Lower leg skin (tissue), 4 donors: Measurements from ENCODE around the gene DLD. TPM values are rescaled to one million over a fixed set of nuclear protein-coding genes. Genes with fewer than 3 reads are reported as not detected.
A peak's percentile ranks its signal among the peaks of the same experiment; 100 is the strongest.

ENCODE experiments used
- DNase-seq, 2 donors: peaks; one replicate each; pipeline ENCODE4 v3.0.0-alpha.2; 2019; ENCODE audit warnings: low spot score in 2 of 2
- H3K4me3 ChIP-seq: fragments of 200-600 bp; sonication (generic); 2 replicates; pipeline ENCODE4 v1.5.1; 2017; ENCODE audit warnings: mild to moderate bottlenecking, low read depth; ENCODE audit not compliant: poor library complexity, severe bottlenecking
- POLR2A ChIP-seq, 2 donors: fragments of 450-650 bp; IDR thresholded peaks; one replicate each; pipeline ENCODE4 v1.6.1; 2016 to 2017; ENCODE audit warnings: antibody characterized with exemption in 2 of 2, mild to moderate bottlenecking in 1 of 2, moderate library complexity in 1 of 2
- WGBS, 2 donors: methylation state at CpG; one replicate each; pipeline ENCODE4 v1.1.5; 2018; 5-methylcytosine and 5-hydroxymethylcytosine counted together
- intact Hi-C: fragments of 100-400 bp; cut with DNase I; formaldehyde crosslinking; loops from one replicate; pipeline ENCODE4 v1.15.0; 2023; ENCODE audit warnings: low total_unique reads
- total RNA-seq, 4 donors: library from RNA; depleted of rRNA; stranded (reverse); fragments of >200 nt; gene quantifications; one replicate each; pipeline ENCODE4 v1.1.0, GENCODE V29; 2016
- TF ChIP-seq, protein P1 (sequence below), 3 donors: fragments of 450-650 bp; IDR thresholded peaks; one replicate each; pipeline ENCODE4 v1.5.1; 2016; ENCODE audit warnings: antibody characterized with exemption in 3 of 3, mild to moderate bottlenecking in 3 of 3, moderate library complexity in 2 of 3

The DLD gene
- total RNA-seq, 4 donors from 2014 or later = 52.2 to 139 (median 69.7) TPM

DNA sequence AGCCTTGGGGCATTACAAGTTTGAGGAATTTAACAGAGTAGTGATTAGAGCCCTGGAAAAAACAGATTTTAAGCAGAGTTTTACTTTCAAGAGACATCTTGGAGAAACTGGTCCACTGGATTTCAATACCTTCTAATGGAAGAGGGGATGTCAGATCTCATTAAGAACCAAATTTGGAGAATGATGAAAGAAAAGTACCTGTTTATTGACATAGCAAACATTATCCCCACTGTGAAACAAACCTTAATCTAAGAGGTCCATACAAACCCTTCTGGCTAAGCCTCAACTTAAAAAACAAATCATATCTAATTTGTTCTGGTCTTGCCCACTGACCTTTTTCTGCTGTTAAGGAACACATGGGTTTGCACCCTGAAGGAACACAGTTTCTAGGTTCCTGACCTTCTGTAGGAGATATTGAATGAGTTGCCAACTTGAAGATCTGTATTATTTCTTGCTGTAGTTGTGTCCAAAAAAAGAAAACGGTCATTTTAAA, 58.5 kb downstream of the DLD start:
- no peak for DNase-seq
- 78% methylated on average over 1 of the region's 1 CpG for WGBS, 2 donors
- TF ChIP-seq, protein P1, sequence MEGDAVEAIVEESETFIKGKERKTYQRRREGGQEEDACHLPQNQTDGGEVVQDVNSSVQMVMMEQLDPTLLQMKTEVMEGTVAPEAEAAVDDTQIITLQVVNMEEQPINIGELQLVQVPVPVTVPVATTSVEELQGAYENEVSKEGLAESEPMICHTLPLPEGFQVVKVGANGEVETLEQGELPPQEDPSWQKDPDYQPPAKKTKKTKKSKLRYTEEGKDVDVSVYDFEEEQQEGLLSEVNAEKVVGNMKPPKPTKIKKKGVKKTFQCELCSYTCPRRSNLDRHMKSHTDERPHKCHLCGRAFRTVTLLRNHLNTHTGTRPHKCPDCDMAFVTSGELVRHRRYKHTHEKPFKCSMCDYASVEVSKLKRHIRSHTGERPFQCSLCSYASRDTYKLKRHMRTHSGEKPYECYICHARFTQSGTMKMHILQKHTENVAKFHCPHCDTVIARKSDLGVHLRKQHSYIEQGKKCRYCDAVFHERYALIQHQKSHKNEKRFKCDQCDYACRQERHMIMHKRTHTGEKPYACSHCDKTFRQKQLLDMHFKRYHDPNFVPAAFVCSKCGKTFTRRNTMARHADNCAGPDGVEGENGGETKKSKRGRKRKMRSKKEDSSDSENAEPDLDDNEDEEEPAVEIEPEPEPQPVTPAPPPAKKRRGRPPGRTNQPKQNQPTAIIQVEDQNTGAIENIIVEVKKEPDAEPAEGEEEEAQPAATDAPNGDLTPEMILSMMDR (IDR thresholded peaks at IDR 0.05) = no peak
- no peak for TF ChIP-seq POLR2A (IDR thresholded peaks at IDR 0.05)
- intact Hi-C loops = no loop called here
- H3K4me3 ChIP-seq = no peak overlapping the region

DNA sequence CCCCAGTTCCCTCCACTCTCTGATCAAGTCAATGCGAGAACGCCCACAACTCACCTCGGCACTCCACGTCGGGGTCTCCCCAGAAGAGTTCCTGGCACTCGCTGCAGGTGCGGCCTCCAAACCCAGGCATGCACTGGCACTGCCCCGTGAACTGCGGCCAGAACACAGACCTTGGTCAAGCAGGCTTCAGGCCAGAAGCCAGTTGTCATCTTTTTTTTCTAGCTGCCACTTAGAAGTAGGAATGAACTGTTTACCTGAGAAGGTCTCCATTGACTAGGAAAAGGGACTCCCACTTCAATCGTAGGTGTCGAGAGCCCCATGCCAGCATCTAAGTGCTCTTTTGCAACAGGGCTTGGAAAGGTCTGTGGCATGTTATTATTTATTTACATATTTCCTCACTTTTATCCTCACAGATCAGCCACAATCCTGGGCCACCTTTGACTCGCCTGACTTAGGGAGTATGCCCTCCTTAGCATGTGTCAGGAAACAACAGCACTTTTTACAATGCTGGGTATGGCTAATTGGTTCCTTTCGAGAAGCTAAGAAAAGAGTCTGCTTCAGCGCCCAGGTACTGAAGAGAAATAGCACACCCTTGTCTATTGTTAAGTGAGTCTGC, 60.3 kb downstream of the DLD start:
- 93% methylated on average over 14 of the region's 14 CpGs for WGBS, 2 donors
- DNase-seq = peak; percentile 11 to 65
- H3K4me3 ChIP-seq = no peak overlapping the region
- intact Hi-C loops = no loop called here
- no peak for TF ChIP-seq POLR2A (IDR thresholded peaks at IDR 0.05)
- TF ChIP-seq, protein P1 (IDR thresholded peaks at IDR 0.05) = no peak

DNA sequence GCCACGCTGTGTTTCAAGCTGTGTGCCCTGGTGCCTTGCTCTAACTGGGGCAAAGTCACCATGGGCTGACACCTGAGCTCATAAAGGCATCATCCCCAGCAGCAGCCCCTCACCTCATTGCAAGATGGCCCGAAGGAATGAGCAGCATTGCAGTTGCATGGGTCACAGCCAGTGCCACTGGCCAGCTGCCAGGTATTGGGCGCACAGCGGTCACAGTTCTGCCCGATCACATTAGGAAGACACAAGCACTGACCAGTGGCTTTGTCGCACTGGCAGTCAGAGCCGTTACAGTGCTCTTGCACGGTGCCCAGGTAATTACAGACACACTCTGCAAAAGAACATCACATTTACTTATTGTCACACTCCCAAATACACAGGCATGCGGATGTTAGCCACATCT, 60.9 kb downstream of the DLD start:
- DNase-seq = peak in 1 of 2 donors; percentile 81
- intact Hi-C loops = no loop called here
- TF ChIP-seq POLR2A (IDR thresholded peaks at IDR 0.05) = no peak
- TF ChIP-seq, protein P1 (IDR thresholded peaks at IDR 0.05) = no peak
- H3K4me3 ChIP-seq = no peak overlapping the region
- 83 to 85% methylated on average over 9 of the region's 9 CpGs for WGBS, 2 donors

DNA sequence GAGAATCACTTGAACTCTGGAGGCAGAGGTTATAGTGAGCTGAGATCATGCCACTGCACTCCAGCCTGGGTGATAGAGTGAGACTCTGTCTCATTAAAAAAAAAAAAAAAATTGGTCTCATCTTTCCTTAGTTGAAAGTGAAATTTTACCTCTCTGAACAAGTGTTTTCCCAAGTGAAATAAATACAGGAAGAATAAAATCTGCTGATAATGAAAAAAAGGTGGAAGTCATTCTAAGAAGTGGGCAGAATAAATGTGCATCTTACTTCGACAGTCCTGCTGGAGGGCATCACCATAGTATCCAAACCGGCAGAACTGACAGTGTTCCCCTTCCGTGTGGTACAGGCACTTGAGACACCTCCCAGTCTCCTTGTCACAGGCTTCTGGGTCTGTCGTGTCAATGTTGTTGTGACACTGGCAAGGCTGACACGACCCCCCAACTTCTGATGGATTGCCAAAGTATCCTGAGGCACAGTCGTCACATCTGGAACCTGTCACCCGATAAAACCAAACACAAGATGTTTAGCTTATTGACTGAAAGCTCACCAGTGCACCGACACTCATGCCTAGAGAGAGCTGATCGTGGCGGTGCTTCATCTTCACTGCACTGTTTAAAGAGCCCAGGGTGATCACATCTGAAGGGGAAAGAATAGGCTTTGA, 62.4 kb downstream of the DLD start:
- 78 to 79% methylated on average over 10 of the region's 10 CpGs for WGBS, 2 donors
- TF ChIP-seq POLR2A (IDR thresholded peaks at IDR 0.05) = no peak
- TF ChIP-seq, protein P1 (IDR thresholded peaks at IDR 0.05) = no peak
- intact Hi-C loops = no loop called here
- no peak overlapping the region for H3K4me3 ChIP-seq
- peak in 1 of 2 donors; percentile 72 for DNase-seq

DNA sequence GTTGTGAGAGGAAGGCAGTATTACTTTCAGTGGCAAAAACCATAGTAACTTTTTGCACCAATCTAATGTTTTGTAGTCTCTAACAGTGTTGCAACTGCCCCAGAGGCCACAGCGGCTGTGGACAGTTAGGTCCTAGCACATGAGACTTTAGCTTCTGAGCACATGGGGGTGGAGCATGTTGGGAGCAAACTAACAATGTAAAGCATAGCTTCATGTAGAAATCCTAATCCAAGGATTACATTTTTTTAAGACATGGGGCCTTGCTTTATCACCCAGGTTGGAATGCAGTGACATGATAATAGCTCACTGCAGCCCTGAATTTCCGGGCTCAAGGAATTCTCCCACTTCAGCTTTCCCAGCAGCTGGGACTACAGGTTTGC, 62.9 kb downstream of the DLD start:
- intact Hi-C loops = no loop called here
- WGBS, 2 donors = 97 to 98% methylated on average over 2 of the region's 2 CpGs
- H3K4me3 ChIP-seq = no peak overlapping the region
- TF ChIP-seq, protein P1 (IDR thresholded peaks at IDR 0.05) = no peak
- TF ChIP-seq POLR2A (IDR thresholded peaks at IDR 0.05) = no peak
- no peak for DNase-seq
